GM23338 (cell line): ENCODE results near the gene TAOK1. TPM values are rescaled to one million over a fixed set of nuclear protein-coding genes. Genes with fewer than 3 reads are reported as not detected.

Experiments
- ATAC-seq: fragments of 200-7000 bp; cut with Tn5 transposase; 3 replicates; pipeline ENCODE4 v1.9.1; 2020
- DNase-seq: peaks from one replicate; pipeline ENCODE4 v3.0.0-alpha.2; 2015; ENCODE audit warnings: low spot score
- H2AFZ ChIP-seq: fragments of 200-600 bp; sonication (generic); 2 replicates; pipeline ENCODE4 v1.8.0; 2016; ENCODE audit warnings: antibody characterized with exemption, mild to moderate bottlenecking, moderate library complexity
- H3F3A ChIP-seq: fragments of 200-600 bp; sonication (generic); replicated peaks from 2 replicates; pipeline ENCODE4 v1.8.0; 2017; ENCODE audit warnings: antibody characterized with exemption, mixed run types, low read depth
- H3K27ac ChIP-seq: fragments of 200-600 bp; sonication (generic); 2 replicates; pipeline ENCODE4 v1.6.1; 2016; ENCODE audit warnings: low read depth
- H3K27me3 ChIP-seq: fragments of 200-600 bp; sonication (generic); 2 replicates; pipeline ENCODE4 v1.8.0; 2016; ENCODE audit warnings: mild to moderate bottlenecking, mixed run types, moderate library complexity; ENCODE audit not compliant: insufficient read depth
- H3K36me3 ChIP-seq: fragments of 200-600 bp; sonication (generic); 2 replicates; pipeline ENCODE4 v1.8.0; 2016; ENCODE audit warnings: mild to moderate bottlenecking; ENCODE audit not compliant: insufficient read depth
- H3K4me1 ChIP-seq: fragments of 200-600 bp; sonication (generic); 2 replicates; pipeline ENCODE4 v1.8.0; 2016; ENCODE audit warnings: mild to moderate bottlenecking, moderate library complexity; ENCODE audit not compliant: insufficient read depth
- H3K4me2 ChIP-seq: fragments of 200-600 bp; sonication (generic); 2 replicates; pipeline ENCODE4 v1.7.1; 2017; ENCODE audit warnings: mixed run types
- H3K4me3 ChIP-seq: fragments of 200-600 bp; sonication (generic); 2 replicates; pipeline ENCODE4 v1.6.1; 2016; ENCODE audit warnings: mixed run types
- H3K79me2 ChIP-seq: fragments of 200-600 bp; sonication (generic); replicated peaks from 2 replicates; pipeline ENCODE4 v1.8.0; 2017; ENCODE audit warnings: mild to moderate bottlenecking; ENCODE audit not compliant: insufficient read depth
- H3K9me2 ChIP-seq: fragments of 200-600 bp; sonication (generic); 2 replicates; pipeline ENCODE4 v1.8.0; 2017; ENCODE audit not compliant: insufficient read depth
- H4K20me1 ChIP-seq: fragments of 200-600 bp; sonication (generic); replicated peaks from 2 replicates; pipeline ENCODE4 v1.8.0; 2017; ENCODE audit warnings: mild to moderate bottlenecking; ENCODE audit not compliant: insufficient read depth
- H3K27ac Mint-ChIP-seq: 2 replicates; pipeline ENCODE4 v1.8.0; 2020; ENCODE audit warnings: inconsistent platforms, mild to moderate bottlenecking, moderate library complexity, mixed read lengths
- H3K27me3 Mint-ChIP-seq: 3 replicates; pipeline ENCODE4 v1.8.0; 2022; ENCODE audit warnings: low read depth, mild to moderate bottlenecking, moderate library complexity, mixed read lengths, inconsistent platforms; ENCODE audit not compliant: insufficient read depth, poor library complexity
- H3K36me3 Mint-ChIP-seq: 3 replicates; pipeline ENCODE4 v1.8.0; 2021; ENCODE audit warnings: low read depth, mild to moderate bottlenecking, inconsistent platforms, moderate library complexity, mixed read lengths
- H3K4me1 Mint-ChIP-seq: 3 replicates; pipeline ENCODE4 v1.8.0; 2020; ENCODE audit warnings: mild to moderate bottlenecking, inconsistent platforms, mixed read lengths
- H3K4me3 Mint-ChIP-seq: 3 replicates; pipeline ENCODE4 v1.8.0; 2021; ENCODE audit warnings: moderate library complexity, mild to moderate bottlenecking, inconsistent platforms, mixed read lengths
- H3K9me3 Mint-ChIP-seq: 3 replicates; pipeline ENCODE4 v1.8.0; 2020; ENCODE audit warnings: moderate library complexity, mild to moderate bottlenecking, inconsistent platforms, mixed read lengths
- CREB1 ChIP-seq: fragments of 250-450 bp; sonication (Bioruptor Pico); IDR thresholded peaks from 2 replicates; pipeline ENCODE4 v1.5.0; 2020; ENCODE audit warnings: low read depth, mild to moderate bottlenecking, moderate library complexity
- EZH2 ChIP-seq: fragments of 200-600 bp; sonication (generic); IDR thresholded peaks from one replicate; pipeline ENCODE4 v1.8.0; 2017; ENCODE audit warnings: antibody characterized with exemption, mild to moderate bottlenecking, low read depth; ENCODE audit not compliant: unreplicated experiment
- EZH2phosphoT487 ChIP-seq: fragments of 200-600 bp; sonication (generic); IDR thresholded peaks from one replicate; pipeline ENCODE4 v1.8.1; 2018; ENCODE audit warnings: antibody characterized with exemption; ENCODE audit not compliant: unreplicated experiment
- JUNB ChIP-seq: IDR thresholded peaks from one replicate; pipeline ENCODE4 v1.6.1; 2016; ENCODE audit warnings: antibody characterized with exemption; ENCODE audit not compliant: unreplicated experiment
- NANOG ChIP-seq: IDR thresholded peaks from 2 replicates; pipeline ENCODE4 v1.6.1; 2016; ENCODE audit warnings: antibody characterized with exemption, borderline replicate concordance
- POLR2AphosphoS5 ChIP-seq: IDR thresholded peaks from 2 replicates; pipeline ENCODE4 v1.6.1; 2016; ENCODE audit warnings: antibody characterized with exemption, low read depth
- REST ChIP-seq: IDR thresholded peaks from one replicate; pipeline ENCODE4 v1.6.1; 2018; ENCODE audit warnings: antibody characterized with exemption; ENCODE audit not compliant: unreplicated experiment
- STAT1 ChIP-seq: IDR thresholded peaks from one replicate; pipeline ENCODE4 v1.6.1; 2016; ENCODE audit warnings: antibody characterized with exemption; ENCODE audit not compliant: unreplicated experiment
- ZNF114 ChIP-seq: fragments of 250-450 bp; sonication (Bioruptor Pico); IDR thresholded peaks from 2 replicates; pipeline ENCODE4 v1.5.0; 2020; ENCODE audit warnings: mild to moderate bottlenecking, moderate library complexity
- ZNF331 ChIP-seq: fragments of 250-450 bp; sonication (Bioruptor Pico); IDR thresholded peaks from 2 replicates; pipeline ENCODE4 v1.5.0; 2020; ENCODE audit warnings: low read depth, mild to moderate bottlenecking, moderate library complexity
- ZNF462 ChIP-seq: fragments of 250-450 bp; sonication (Bioruptor Pico); IDR thresholded peaks from 2 replicates; pipeline ENCODE4 v1.5.0; 2020; ENCODE audit warnings: mild to moderate bottlenecking, moderate library complexity
- polyA plus RNA-seq: library from polyadenylated mRNA; unstranded; fragments of >200 nt; fragmentation: Nextera tagmentation; extraction: Ambion mirVana; gene quantifications from 2 replicates; pipeline ENCODE4 v1.2.1, GENCODE V29; 2016
- total RNA-seq: library from RNA; depleted of rRNA; stranded (reverse); fragments of >200 nt; shearing (Covaris generic); gene quantifications from 2 replicates; pipeline ENCODE4 v1.2.3, GENCODE V29; 2014
- TF ChIP-seq, protein P1 (sequence below): IDR thresholded peaks from 2 replicates; pipeline ENCODE4 v1.6.1; 2016; ENCODE audit warnings: antibody characterized with exemption

TAOK1 gene
- total and polyA plus RNA-seq, 2 experiments from 2014 or later, result 19.4 to 69.8 TPM

- H3K9me2 ChIP-seq, result no peaks in the 10 kb centered on the region
- DNase-seq (no peak), ATAC-seq (no peak)
- H3K4me1 Mint-ChIP-seq, result peaks cover 2% of the 10 kb centered on the region; the same call in 1 of the 3 replicates
- H3K27me3 Mint-ChIP-seq, result peaks cover 8% of the 10 kb centered on the region
- H3K27me3 ChIP-seq, result no peaks in the 10 kb centered on the region
- TF ChIP-seq ZNF331 (CRISPR knock-in tag), result no peak
- no peak for TF ChIP-seq POLR2AphosphoS5
- TF ChIP-seq CREB1 (CRISPR knock-in tag), result no peak
- no peak for TF ChIP-seq JUNB
- TF ChIP-seq REST, result no peak
- no peak overlapping the region for H3K4me3 ChIP-seq
- H4K20me1 ChIP-seq, result no peaks in the 10 kb centered on the region
- H3K36me3 Mint-ChIP-seq, result no peaks in the 10 kb centered on the region; the same call in 2 of the 3 replicates
- H3K36me3 ChIP-seq, result no peaks in the 10 kb centered on the region
- H3F3A ChIP-seq, result 0 out of 2 replicates have a peak, but pooled peaks cover 3% of the 10 kb centered on the region
- no peak overlapping the region for H3K4me2 ChIP-seq
- no peaks in the 10 kb centered on the region for H3K9me3 Mint-ChIP-seq
- no peaks in the 10 kb centered on the region for H3K4me1 ChIP-seq
- no peaks in the 10 kb centered on the region for H3K79me2 ChIP-seq
- H3K27ac ChIP-seq, result no peak overlapping the region
- no peak overlapping the region for H3K4me3 Mint-ChIP-seq
- no peak overlapping the region for H3K27ac Mint-ChIP-seq
- no peak overlapping the region for H2AFZ ChIP-seq
Measured at GRCh38 chr17:29557085-29557738, 167.0 kb downstream of the TAOK1 start.

- DNase-seq (no peak), ATAC-seq (no peak)
- no peak overlapping the region for H3K27ac ChIP-seq
- no peak overlapping the region for H3K4me3 ChIP-seq
- H3F3A ChIP-seq, result no peaks in the 10 kb centered on the region
- H4K20me1 ChIP-seq, result no peaks in the 10 kb centered on the region
- H3K36me3 ChIP-seq, result no peaks in the 10 kb centered on the region
- H3K36me3 Mint-ChIP-seq, result no peaks in the 10 kb centered on the region; the same call in 2 of the 3 replicates
- H3K4me3 Mint-ChIP-seq, result no peak overlapping the region
- H3K9me3 Mint-ChIP-seq, result no peaks in the 10 kb centered on the region
- no peak overlapping the region for H3K4me2 ChIP-seq
- peaks cover 8% of the 10 kb centered on the region for H3K27me3 Mint-ChIP-seq
- H3K4me1 Mint-ChIP-seq, result peaks cover 2% of the 10 kb centered on the region; the same call in 1 of the 3 replicates
- H3K27me3 ChIP-seq, result no peaks in the 10 kb centered on the region
- no peak overlapping the region for H3K27ac Mint-ChIP-seq
- no peak overlapping the region for H2AFZ ChIP-seq
- no peaks in the 10 kb centered on the region for H3K4me1 ChIP-seq
- H3K79me2 ChIP-seq, result no peaks in the 10 kb centered on the region
- H3K9me2 ChIP-seq, result no peaks in the 10 kb centered on the region
- TF ChIP-seq JUNB (no peak), ZNF462 (CRISPR knock-in tag) (no peak), NANOG (no peak), EZH2 (no peak), EZH2phosphoT487 (no peak), ZNF114 (CRISPR knock-in tag) (no peak), STAT1 (no peak), POLR2AphosphoS5 (no peak)
- TF ChIP-seq, protein P1, sequence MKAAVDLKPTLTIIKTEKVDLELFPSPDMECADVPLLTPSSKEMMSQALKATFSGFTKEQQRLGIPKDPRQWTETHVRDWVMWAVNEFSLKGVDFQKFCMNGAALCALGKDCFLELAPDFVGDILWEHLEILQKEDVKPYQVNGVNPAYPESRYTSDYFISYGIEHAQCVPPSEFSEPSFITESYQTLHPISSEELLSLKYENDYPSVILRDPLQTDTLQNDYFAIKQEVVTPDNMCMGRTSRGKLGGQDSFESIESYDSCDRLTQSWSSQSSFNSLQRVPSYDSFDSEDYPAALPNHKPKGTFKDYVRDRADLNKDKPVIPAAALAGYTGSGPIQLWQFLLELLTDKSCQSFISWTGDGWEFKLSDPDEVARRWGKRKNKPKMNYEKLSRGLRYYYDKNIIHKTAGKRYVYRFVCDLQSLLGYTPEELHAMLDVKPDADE, result no peak
Measured at GRCh38 chr17:29557739-29558116, 167.6 kb downstream of the TAOK1 start.
